Thyroid gland (tissue), 4 donors: Measurements from ENCODE around the gene OST4. TPM values are rescaled to one million over a fixed set of nuclear protein-coding genes. Genes with fewer than 3 reads are reported as not detected.

Experiments used
- DNase-seq, 2 donors: peaks; one replicate each; pipeline ENCODE4 v3.0.0-alpha.2; 2019
- H3K27ac ChIP-seq, 3 donors: fragments of 200-600 bp; sonication (generic); 1 replicate in 2 of 3; 2 replicates in 1 of 3; pipeline ENCODE4 v1.5.1; 2016 to 2019; ENCODE audit warnings: mild to moderate bottlenecking in 1 of 3, moderate library complexity in 1 of 3
- H3K27me3 ChIP-seq: fragments of 200-600 bp; sonication (generic); one replicate; pipeline ENCODE4 v1.5.1; 2019
- H3K36me3 ChIP-seq, 2 donors: fragments of 200-600 bp; sonication (generic); one replicate each; pipeline ENCODE4 v1.5.1; 2016 to 2019
- H3K4me1 ChIP-seq, 2 donors: fragments of 200-600 bp; sonication (generic); one replicate each; pipeline ENCODE4 v1.5.1; 2017 to 2019
- H3K4me3 ChIP-seq, 3 donors: fragments of 200-600 bp; sonication (generic); replicated peaks in 1 of 3; 1 replicate in 2 of 3; 2 replicates in 1 of 3; pipeline ENCODE4 v1.5.1; 2016; ENCODE audit warnings: mild to moderate bottlenecking in 1 of 3
- H3K9me3 ChIP-seq: fragments of 200-600 bp; sonication (generic); one replicate; pipeline ENCODE4 v1.5.1; 2017
- POLR2A ChIP-seq, 2 donors: fragments of 450-650 bp; IDR thresholded peaks; one replicate each; pipeline ENCODE4 v1.6.1; 2017; ENCODE audit warnings: antibody characterized with exemption in 2 of 2, mild to moderate bottlenecking in 2 of 2, moderate library complexity in 1 of 2
- WGBS, 2 donors: methylation state at CpG; one replicate each; pipeline ENCODE4 v1.1.5; 2017; 5-methylcytosine and 5-hydroxymethylcytosine counted together
- intact Hi-C: fragments of 100-400 bp; cut with DNase I; formaldehyde crosslinking; loops from one replicate; pipeline ENCODE4 v1.15.1; 2023
- total RNA-seq, 4 donors: library from RNA; depleted of rRNA; stranded (reverse); fragments of >200 nt; gene quantifications; one replicate each; pipeline ENCODE4 v1.2.3, GENCODE V29; 2016
- TF ChIP-seq, protein P1 (sequence below), 6 experiments: fragments of 200-600 bp in 3 of 6; fragments of 450-650 bp in 3 of 6; sonication (generic) in 3 of 6; IDR thresholded peaks; one replicate each; pipeline ENCODE4 v1.5.1; 2016 to 2019; ENCODE audit warnings: antibody characterized with exemption in 6 of 6, mild to moderate bottlenecking in 2 of 6, inconsistent platforms in 1 of 6, moderate library complexity in 1 of 6

Gene OST4
- total RNA-seq, 4 donors from 2014 or later: 235 to 467 (median 261) TPM

DNA sequence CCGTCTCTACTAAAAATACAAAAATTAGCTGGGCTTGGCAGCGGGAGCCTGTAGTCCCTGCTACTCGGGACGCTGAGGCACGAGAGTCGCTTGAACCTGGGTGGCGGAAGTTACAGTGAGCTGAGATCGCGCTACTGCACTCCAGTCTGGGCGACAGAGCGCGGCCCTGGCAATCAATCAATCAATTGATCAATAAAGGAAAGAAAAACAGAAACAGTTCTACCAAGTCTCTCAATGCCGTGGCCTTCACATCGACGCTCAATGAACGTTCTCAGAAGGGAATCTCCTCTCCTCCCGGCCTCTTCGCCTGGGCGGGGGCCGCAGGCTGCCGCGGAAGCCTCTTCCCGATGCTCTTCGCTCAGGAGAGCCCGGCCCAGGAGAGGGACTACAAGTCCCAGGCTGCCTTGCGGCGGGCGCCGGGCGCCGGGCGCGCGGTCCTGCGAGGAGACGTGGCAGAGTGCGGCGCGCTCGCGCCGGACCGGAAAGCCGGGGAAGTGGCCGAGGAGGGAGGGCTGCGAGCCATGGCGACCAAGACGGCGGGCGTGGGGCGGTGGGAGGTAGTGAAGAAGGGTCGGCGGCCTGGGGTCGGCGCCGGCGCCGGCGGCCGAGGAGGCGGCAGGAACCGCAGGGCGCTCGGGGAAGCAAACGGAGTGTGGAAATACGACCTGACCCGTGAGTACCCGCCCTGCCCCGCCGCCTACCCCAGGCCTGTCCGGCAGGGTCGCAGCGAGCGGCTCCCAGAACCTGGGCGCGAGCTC lies 38.8 kb downstream of the OST4 start, which contains the start of gene TMEM214:
TSS of gene TMEM214 (plus strand) at position 471 of the 758 bp plus-strand sequence. CDS start at position 522, 51 bp downstream.
- peak within 1 kb of the TSS; percentile 66 to 80 (median 79) for H3K27ac ChIP-seq
- peak within 1 kb of the TSS; percentile 80 to 98 (median 87) for H3K4me3 ChIP-seq
- TF ChIP-seq, protein P1, sequence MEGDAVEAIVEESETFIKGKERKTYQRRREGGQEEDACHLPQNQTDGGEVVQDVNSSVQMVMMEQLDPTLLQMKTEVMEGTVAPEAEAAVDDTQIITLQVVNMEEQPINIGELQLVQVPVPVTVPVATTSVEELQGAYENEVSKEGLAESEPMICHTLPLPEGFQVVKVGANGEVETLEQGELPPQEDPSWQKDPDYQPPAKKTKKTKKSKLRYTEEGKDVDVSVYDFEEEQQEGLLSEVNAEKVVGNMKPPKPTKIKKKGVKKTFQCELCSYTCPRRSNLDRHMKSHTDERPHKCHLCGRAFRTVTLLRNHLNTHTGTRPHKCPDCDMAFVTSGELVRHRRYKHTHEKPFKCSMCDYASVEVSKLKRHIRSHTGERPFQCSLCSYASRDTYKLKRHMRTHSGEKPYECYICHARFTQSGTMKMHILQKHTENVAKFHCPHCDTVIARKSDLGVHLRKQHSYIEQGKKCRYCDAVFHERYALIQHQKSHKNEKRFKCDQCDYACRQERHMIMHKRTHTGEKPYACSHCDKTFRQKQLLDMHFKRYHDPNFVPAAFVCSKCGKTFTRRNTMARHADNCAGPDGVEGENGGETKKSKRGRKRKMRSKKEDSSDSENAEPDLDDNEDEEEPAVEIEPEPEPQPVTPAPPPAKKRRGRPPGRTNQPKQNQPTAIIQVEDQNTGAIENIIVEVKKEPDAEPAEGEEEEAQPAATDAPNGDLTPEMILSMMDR (IDR thresholded peaks at IDR 0.05): peak in 1 of 6 experiments; percentile 11
- peak in 1 of 2 donors; percentile 80 for TF ChIP-seq POLR2A (IDR thresholded peaks at IDR 0.05)
- H3K9me3 ChIP-seq: no peaks in the 10 kb centered on the region
- peaks cover 28 to 29% of the 10 kb centered on the region in 2 donors for H3K36me3 ChIP-seq
- peaks cover 14 to 21% of the 10 kb centered on the region in 2 donors for H3K4me1 ChIP-seq
- intact Hi-C loops: loop anchor here (5.0 kb wide), 1 partner anchor 40 kb away; the partner anchor contains the start of gene OST4
- peak; percentile 87 to 89 for DNase-seq
- no peaks in the 10 kb centered on the region for H3K27me3 ChIP-seq
- WGBS, 2 donors: 1 to 3% methylated on average over 23 to 34 of the region's 76 CpGs

DNA sequence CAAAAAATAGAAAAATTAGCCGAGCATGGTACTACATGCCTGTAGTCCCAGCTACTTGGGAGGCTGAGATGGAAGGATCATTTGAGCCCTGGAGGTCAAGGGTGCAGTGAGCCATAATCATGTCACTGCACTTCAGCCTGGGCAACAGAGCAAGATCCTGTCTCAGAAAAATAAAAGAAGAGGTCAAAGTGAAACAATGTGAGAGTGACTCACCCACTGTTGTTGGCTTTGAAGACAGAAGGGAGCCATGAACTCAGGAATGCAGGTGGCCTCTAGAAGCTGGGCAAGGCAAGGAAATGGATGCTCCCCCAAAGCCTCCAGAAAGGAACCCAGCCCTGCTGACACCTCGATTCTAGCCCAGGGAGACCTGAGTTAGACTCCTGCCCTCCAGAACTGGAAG lies 42.4 kb downstream of the OST4 start:
- DNase-seq: no peak
- Histone ChIP-seq H3K4me3 (no peak overlapping the region), H3K9me3 (no peaks in the 10 kb centered on the region), H3K4me1 (peaks cover 7 to 10% of the 10 kb centered on the region in 2 donors), H3K27ac (no peak overlapping the region), H3K36me3 (peaks cover 18 to 22% of the 10 kb centered on the region in 2 donors), H3K27me3 (no peaks in the 10 kb centered on the region)
- WGBS, 2 donors: 81 to 89% methylated on average over 2 of the region's 2 CpGs
- TF ChIP-seq, protein P1 (IDR thresholded peaks at IDR 0.05): no peak
- TF ChIP-seq POLR2A (IDR thresholded peaks at IDR 0.05): no peak
- intact Hi-C loops: no loop called here

- Histone ChIP-seq H3K27me3 (no peaks in the 10 kb centered on the region), H3K4me1 (peaks cover 0 to 3% of the 10 kb centered on the region in 2 donors), H3K36me3 (peaks cover 26 to 36% of the 10 kb centered on the region in 2 donors), H3K4me3 (no peak overlapping the region), H3K9me3 (no peaks in the 10 kb centered on the region), H3K27ac (no peak overlapping the region)
- intact Hi-C loops: no loop called here
- TF ChIP-seq POLR2A (IDR thresholded peaks at IDR 0.05): no peak
- TF ChIP-seq, protein P1 (IDR thresholded peaks at IDR 0.05): no peak
- no peak for DNase-seq
- 94 to 96% methylated on average over 8 to 10 of the region's 10 CpGs for WGBS, 2 donors
Observed at GRCh38 chr2:27027211-27027651, 44.2 kb downstream of the OST4 start.

DNA sequence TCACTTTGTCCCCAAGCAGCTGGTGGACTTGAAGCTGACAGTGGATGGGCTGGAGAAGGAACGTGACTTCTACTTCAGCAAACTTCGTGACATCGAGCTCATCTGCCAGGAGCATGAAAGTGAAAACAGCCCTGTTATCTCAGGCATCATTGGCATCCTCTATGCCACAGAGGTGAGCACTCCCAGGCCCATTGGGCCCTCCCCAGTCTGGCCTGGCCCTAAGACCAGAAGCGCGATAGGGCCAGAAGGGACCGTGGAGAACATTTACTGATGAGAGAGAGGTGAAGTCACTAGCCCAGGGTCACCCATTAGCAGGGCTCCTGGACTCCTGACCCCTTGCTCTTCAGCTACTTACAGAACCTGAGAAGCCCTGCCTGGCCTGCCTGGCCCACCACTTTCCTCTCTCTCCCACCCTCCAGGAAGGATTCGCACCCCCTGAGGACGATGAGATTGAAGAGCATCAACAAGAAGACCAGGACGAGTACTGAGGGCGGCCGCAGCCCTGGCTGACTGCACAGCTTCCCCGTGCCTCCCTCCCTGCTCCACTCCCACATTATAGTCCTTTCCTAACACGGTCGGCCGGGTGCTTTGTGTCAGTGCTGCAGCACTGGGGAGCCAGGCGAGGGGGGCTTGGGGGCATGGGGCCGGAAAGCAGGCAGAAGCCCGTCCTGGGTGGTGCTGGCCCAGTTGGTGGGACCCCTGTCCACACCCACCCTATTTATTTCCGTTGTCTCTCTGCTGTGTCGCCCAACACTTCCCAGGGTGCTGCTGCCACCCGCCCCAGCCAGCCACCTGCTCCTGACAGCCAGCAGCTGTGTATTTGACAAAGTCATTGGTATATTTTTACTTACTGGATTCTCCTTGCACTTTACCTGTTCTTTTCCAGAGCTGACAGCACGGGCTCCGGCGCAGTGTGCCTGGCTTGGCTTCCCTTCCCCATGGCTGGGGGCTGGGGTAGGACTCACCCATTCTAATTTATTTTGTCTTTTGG lies 45.3 kb downstream of the OST4 start:
- DNase-seq: no peak
- WGBS, 2 donors: 94 to 95% methylated on average over 23 of the region's 24 CpGs
- H3K9me3 ChIP-seq: no peaks in the 10 kb centered on the region
- intact Hi-C loops: no loop called here
- no peaks in the 10 kb centered on the region for H3K27me3 ChIP-seq
- no peak overlapping the region for H3K27ac ChIP-seq
- peaks cover 26 to 36% of the 10 kb centered on the region in 2 donors for H3K36me3 ChIP-seq
- TF ChIP-seq, protein P1 (IDR thresholded peaks at IDR 0.05): no peak
- TF ChIP-seq POLR2A (IDR thresholded peaks at IDR 0.05): no peak
- H3K4me1 ChIP-seq: no peaks in the 10 kb centered on the region
- H3K4me3 ChIP-seq: no peak overlapping the region
